ENCODE data around the gene FRAT1.

GRCh38 chr10:97361537-97361901, 42.4 kb downstream of the FRAT1 start:
- TF ChIP-seq ELF1 (IDR thresholded peaks at IDR 0.05) (no peak), CTCF (IDR thresholded peaks at IDR 0.05) (no peak), ZBTB33 (IDR thresholded peaks at IDR 0.05; ENCODE audit: borderline replicate concordance, low read depth) (no peak)

Data from SK-N-SH (cell line).